ENCODE measurements around the gene AK9.
"Not testable (repeated sequence)": the region's sequence is repeated elsewhere in the genome, so short reads cannot be mapped to it uniquely, and the experiment has no call there.

The AK9 gene

GRCh38 chr6:109482905-109483734 lies 207.9 kb downstream of the AK9 start, which contains the start of gene ZBTB24:
TSS of gene ZBTB24 (minus strand) at chr6:109483219. CDS start at chr6:109482026, 1,193 bp downstream.
- DNase-seq (ENCODE audit: low spot score) = peak; percentile 87

GRCh38 chr6:109480993-109481480 lies 210.0 kb downstream of the AK9 start:
- no peak for DNase-seq (ENCODE audit: low spot score)

GRCh38 chr6:109478841-109479624 lies 212.0 kb downstream of the AK9 start:
- no peak for DNase-seq (ENCODE audit: low spot score)

- no peak for DNase-seq (ENCODE audit: low spot score)
These were observed 212.7 kb downstream of the AK9 start for GRCh38 chr6:109478222-109478805.

- DNase-seq (ENCODE audit: low spot score) = no peak
These were observed 213.3 kb downstream of the AK9 start for GRCh38 chr6:109477725-109478124.

GRCh38 chr6:109477184-109477583 lies 213.8 kb downstream of the AK9 start:
- no peak for DNase-seq (ENCODE audit: low spot score)

GRCh38 chr6:109475625-109476024 lies 215.4 kb downstream of the AK9 start:
- no peak for DNase-seq (ENCODE audit: low spot score)

- DNase-seq (ENCODE audit: low spot score) = no peak
These were observed 216.0 kb downstream of the AK9 start for GRCh38 chr6:109474995-109475394.

GRCh38 chr6:109473120-109473519 lies 217.9 kb downstream of the AK9 start:
- no peak for DNase-seq (ENCODE audit: low spot score)

- DNase-seq (ENCODE audit: low spot score) = no peak
These were observed 218.6 kb downstream of the AK9 start for GRCh38 chr6:109472132-109472995.

GRCh38 chr6:109471105-109471810 lies 219.7 kb downstream of the AK9 start:
- DNase-seq (ENCODE audit: low spot score) = no peak

GRCh38 chr6:109469591-109470189 lies 221.3 kb downstream of the AK9 start:
- no peak for DNase-seq (ENCODE audit: low spot score)

GRCh38 chr6:109467696-109468095 lies 223.3 kb downstream of the AK9 start:
- no peak for DNase-seq (ENCODE audit: low spot score)

- no peak for DNase-seq (ENCODE audit: low spot score)
These were observed 224.6 kb downstream of the AK9 start for GRCh38 chr6:109466212-109466923.

- no peak for DNase-seq (ENCODE audit: low spot score)
These were observed 225.2 kb downstream of the AK9 start for GRCh38 chr6:109465772-109466171.

- no peak for DNase-seq (ENCODE audit: low spot score)
These were observed 229.1 kb downstream of the AK9 start for GRCh38 chr6:109461733-109462526.

- DNase-seq (ENCODE audit: low spot score) = not testable (repeated sequence)
These were observed 229.8 kb downstream of the AK9 start for GRCh38 chr6:109461205-109461604.

GRCh38 chr6:109460161-109460829 lies 230.7 kb downstream of the AK9 start:
- DNase-seq (ENCODE audit: low spot score) = no peak

Data from SK-N-DZ (cell line).